ENCODE data around the gene COPZ1. TPM values are rescaled to one million over a fixed set of nuclear protein-coding genes. Genes with fewer than 3 reads are reported as not detected.

COPZ1 gene
- total RNA-seq, 1 donor from 2014 or later = 137 TPM

DNA sequence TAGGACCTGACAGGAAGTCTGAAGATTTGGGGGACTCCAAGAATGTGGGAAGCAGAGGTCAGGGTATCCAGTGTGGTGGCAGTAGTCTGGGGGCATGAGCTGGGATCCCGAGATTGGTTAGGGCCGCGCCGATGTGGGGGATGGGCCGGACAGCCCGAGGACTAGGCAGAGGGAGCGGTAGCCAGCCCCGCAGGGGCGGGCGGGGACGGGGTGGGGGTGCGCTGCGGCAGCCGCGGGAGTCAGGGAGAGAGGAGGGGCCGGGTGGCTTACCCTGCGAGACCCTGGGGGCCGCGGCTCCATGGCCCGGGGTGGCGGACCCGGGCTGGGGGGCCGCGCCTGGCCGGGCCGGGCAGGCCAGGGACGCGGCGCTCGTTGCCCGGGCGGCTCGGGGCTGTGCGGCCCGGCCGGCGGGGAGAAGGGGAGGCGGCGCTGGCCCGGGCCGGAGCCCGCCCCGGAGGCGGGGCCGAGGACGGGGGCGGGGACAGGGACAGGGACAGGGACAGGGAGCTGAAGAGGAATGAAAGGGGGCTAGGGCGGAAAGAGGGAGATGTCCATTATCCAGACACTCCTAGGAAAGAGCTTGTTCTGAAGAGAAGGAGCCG, 54.0 kb downstream of the COPZ1 start:
- H3K4me3 Mint-ChIP-seq = peak overlapping the region; percentile 72
- peak in 1 of 2 experiments; percentile 62 for DNase-seq (ENCODE audit: low spot score in 2 of 2, unreplicated experiment in 2 of 2)
- H3K4me1 Mint-ChIP-seq = peaks cover 26% of the 10 kb centered on the region
- TF ChIP-seq, protein P1, sequence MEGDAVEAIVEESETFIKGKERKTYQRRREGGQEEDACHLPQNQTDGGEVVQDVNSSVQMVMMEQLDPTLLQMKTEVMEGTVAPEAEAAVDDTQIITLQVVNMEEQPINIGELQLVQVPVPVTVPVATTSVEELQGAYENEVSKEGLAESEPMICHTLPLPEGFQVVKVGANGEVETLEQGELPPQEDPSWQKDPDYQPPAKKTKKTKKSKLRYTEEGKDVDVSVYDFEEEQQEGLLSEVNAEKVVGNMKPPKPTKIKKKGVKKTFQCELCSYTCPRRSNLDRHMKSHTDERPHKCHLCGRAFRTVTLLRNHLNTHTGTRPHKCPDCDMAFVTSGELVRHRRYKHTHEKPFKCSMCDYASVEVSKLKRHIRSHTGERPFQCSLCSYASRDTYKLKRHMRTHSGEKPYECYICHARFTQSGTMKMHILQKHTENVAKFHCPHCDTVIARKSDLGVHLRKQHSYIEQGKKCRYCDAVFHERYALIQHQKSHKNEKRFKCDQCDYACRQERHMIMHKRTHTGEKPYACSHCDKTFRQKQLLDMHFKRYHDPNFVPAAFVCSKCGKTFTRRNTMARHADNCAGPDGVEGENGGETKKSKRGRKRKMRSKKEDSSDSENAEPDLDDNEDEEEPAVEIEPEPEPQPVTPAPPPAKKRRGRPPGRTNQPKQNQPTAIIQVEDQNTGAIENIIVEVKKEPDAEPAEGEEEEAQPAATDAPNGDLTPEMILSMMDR (IDR thresholded peaks at IDR 0.05; ENCODE audit: unreplicated experiment) = no peak
- peak overlapping the region; percentile 34 for H3K27ac Mint-ChIP-seq
- H3K9me3 Mint-ChIP-seq = no peaks in the 10 kb centered on the region
- no peaks in the 10 kb centered on the region for H3K27me3 Mint-ChIP-seq (ENCODE audit: low read depth)
- peaks cover 13% of the 10 kb centered on the region for H3K36me3 Mint-ChIP-seq

DNA sequence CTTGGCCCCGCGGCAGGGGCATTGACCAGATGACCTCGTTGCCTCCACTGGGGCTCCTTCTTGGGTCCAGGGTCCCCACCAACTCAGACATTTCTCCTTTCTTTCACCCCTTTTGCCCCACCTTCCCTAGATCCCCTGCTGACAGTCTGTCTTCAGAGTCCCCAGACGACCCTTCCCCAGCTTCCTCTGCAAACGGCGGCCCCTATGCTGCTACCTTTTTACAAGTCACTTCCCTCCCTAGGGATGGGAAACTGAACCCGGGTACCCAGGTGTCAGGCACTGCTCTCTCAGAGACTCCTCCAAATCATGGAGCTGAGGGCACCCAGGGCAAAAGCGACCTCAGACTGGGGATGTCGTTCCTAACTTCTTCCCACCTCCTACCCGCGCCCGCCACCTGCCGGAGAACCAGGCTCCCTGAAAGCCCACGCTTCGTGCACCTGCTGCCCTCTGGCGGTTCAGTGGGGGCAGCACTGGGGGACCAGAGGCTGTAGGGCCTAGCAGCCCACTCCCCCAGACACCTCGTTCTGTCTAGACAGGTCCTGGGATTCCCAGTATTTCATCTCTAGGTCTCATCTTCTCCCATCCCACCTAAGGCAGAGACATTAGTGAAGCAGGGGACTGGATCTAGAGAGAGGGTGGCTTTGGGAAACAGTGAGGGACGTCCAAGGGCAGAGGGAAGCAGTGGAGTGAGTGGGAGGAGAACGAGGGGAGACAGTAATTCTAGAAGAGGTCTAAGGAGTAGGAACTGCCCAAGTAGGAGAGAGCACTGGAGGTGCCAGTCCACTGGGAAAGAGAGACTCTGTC, 54.7 kb downstream of the COPZ1 start:
- TF ChIP-seq, protein P1 (IDR thresholded peaks at IDR 0.05; ENCODE audit: unreplicated experiment) = peak; percentile 92
- H3K36me3 Mint-ChIP-seq = peaks cover 15% of the 10 kb centered on the region
- peaks cover 32% of the 10 kb centered on the region for H3K4me1 Mint-ChIP-seq
- no peaks in the 10 kb centered on the region for H3K9me3 Mint-ChIP-seq
- DNase-seq (ENCODE audit: low spot score in 2 of 2, unreplicated experiment in 2 of 2) = peak; percentile 90 to 96
- peak overlapping the region; percentile 72 for H3K4me3 Mint-ChIP-seq
- peak overlapping the region; percentile 35 for H3K27ac Mint-ChIP-seq
- H3K27me3 Mint-ChIP-seq (ENCODE audit: low read depth) = no peaks in the 10 kb centered on the region

DNA sequence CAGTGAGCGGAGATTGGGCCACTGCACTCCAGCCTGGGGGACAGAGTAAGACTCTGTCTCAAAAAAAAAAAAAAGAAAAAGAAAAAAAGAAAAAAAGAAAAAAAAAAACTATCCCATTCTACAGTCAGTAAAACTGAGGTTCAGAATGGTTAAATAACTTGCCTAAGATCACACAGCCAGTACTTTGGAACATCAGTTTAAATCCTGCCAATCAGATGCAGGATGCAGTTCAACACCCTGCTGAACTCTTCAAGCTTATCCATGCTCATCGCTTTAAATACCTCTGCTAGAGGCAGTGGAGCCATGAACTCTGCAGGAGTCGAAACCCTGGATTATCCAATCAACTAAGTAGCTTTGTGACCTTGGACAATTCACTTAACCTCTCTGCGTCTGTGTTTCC, 56.2 kb downstream of the COPZ1 start:
- no peaks in the 10 kb centered on the region for H3K9me3 Mint-ChIP-seq
- H3K4me3 Mint-ChIP-seq = no peak overlapping the region
- TF ChIP-seq, protein P1 (IDR thresholded peaks at IDR 0.05; ENCODE audit: unreplicated experiment) = no peak
- H3K36me3 Mint-ChIP-seq = peaks cover 15% of the 10 kb centered on the region
- H3K4me1 Mint-ChIP-seq = peaks cover 45% of the 10 kb centered on the region
- no peaks in the 10 kb centered on the region for H3K27me3 Mint-ChIP-seq (ENCODE audit: low read depth)
- DNase-seq (ENCODE audit: low spot score in 2 of 2, unreplicated experiment in 2 of 2) = no peak
- H3K27ac Mint-ChIP-seq = no peak overlapping the region

DNA sequence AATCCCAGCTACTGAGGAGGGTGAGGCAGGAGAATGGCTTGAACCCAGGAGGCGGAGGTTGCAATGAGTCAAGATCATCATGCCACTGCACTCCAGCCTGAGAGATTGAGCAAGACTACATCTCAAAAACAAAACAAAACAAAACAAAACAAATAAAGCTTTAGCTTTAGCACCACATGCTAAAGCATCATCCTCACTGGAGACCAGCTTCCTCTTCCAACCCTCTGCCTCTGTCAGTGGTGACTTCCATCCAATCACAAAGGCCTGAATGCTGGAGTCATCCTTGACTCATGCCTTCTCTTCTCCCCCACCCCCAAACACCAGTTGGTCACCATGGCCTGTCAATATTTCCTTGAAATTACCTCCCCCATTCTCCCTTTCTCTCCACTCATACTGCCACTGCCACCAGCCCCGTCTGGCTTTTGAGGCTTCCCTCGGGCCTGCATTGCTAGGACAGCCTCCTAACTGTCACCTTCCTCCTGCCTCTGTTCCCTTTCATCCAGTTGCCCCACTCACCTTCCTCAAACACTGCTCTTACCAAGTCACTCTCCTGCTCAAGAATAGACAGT, 58.2 kb downstream of the COPZ1 start:
- TF ChIP-seq, protein P1 (IDR thresholded peaks at IDR 0.05; ENCODE audit: unreplicated experiment) = no peak
- Mint-ChIP-seq H3K9me3 (no peaks in the 10 kb centered on the region), H3K4me1 (peaks cover 51% of the 10 kb centered on the region), H3K27me3 (ENCODE audit: low read depth) (no peaks in the 10 kb centered on the region), H3K4me3 (no peak overlapping the region), H3K36me3 (peaks cover 10% of the 10 kb centered on the region), H3K27ac (no peak overlapping the region)
- DNase-seq (ENCODE audit: low spot score in 2 of 2, unreplicated experiment in 2 of 2) = no peak

DNA sequence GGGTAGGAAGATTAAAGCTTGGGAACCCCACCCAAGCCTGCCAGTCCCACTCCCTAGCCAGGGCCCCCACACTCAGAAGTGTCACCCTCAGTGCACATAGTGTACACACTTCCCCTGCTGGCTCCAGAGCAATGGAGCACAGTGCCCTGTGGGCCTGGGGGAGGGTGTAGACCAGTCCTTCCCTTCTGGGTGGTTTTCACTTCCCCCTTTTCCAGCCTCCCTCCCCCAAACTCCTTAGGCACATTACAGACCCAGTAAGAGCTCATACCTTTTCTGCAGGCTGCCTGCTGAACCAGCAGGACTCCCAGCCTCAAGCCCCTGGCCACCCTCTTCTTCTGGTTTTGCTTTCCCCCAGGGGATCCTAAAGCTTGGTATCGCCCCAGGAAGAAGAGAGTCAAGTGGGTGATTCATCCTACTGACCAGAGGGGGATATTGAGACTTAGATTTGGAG, 59.7 kb downstream of the COPZ1 start, which contains the start of gene ZNF385A:
TSS of gene ZNF385A (minus strand) at position 143 of the 451 bp plus-strand sequence. CDS start 219 bp downstream, outside the sequence.
- Mint-ChIP-seq H3K4me3 (no peak within 1 kb of the TSS), H3K27me3 (ENCODE audit: low read depth) (no peaks in the 10 kb centered on the region), H3K4me1 (peaks cover 55% of the 10 kb centered on the region), H3K27ac (peak within 1 kb of the TSS; percentile 15), H3K36me3 (peaks cover 10% of the 10 kb centered on the region), H3K9me3 (no peaks in the 10 kb centered on the region)
- no peak for DNase-seq (ENCODE audit: low spot score in 2 of 2, unreplicated experiment in 2 of 2)
- TF ChIP-seq, protein P1 (IDR thresholded peaks at IDR 0.05; ENCODE audit: unreplicated experiment) = no peak
